ENCODE data around the gene CXorf65.

CXorf65 gene

DNA sequence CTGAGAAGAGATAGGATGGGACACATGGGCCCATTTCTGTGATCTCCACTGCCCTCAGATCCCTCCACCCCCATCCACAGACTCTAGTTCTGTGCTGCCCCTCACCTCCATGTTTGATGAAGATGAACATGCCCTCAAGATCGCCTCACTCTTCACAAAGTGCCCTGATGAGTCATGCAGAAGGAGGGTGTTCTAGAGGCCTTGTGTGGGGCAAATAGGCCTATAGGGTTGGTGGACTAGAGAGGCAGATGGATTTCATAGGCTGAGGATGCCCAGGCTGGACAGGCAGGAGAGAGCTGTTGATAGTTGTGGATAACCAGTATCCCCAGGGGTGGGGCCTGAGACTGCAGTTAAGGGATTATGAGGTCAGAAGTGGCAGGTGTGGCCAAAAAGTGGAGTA is at the start of gene CXorf65:
CXorf65 (minus strand) TSS at position 314 of the 400 bp plus-strand sequence; CDS start at position 130, 184 bp downstream.
- no peak for DNase-seq

DNA sequence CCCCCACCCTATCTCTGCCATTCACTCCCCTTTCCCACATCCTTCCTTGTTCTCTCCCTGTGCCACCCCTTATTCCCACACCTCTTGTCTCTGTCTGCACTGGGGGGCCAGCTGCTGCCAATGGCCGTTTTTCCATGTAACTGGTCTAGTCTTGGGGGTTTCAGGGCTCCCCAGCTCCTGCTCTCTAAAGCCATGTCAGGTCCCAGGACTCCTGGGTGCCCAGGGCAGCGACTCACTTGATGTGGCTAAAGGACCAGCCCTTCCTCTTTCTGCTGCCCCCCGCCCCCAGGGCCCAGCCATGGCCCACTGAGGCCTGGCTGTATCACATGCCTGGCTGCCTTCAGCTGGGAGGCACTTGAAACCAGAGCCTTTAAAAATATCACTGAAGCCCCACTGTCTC is 48.1 kb upstream of the CXorf65 start:
- no peak for DNase-seq

DNA sequence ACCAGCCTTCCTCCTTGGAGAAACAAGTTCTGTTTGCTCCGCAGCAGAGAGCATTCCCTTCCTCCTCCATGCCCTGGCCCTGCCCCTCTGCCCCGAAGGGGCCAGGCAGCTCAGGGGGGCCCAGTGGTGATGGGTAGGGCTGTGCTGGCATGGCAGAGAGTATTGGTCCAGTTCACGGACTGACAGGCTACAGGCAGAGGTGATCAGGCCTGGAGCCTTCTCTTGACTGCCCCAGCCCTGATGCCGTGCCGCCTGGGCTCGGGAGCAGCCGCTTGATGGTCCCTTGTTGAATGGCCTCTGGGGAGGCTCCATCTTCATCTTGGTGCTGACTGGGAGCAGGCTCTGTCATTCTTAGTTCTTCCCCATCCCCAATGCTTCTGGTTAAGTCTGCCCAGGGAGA is 47.7 kb upstream of the CXorf65 start:
- no peak for DNase-seq

DNA sequence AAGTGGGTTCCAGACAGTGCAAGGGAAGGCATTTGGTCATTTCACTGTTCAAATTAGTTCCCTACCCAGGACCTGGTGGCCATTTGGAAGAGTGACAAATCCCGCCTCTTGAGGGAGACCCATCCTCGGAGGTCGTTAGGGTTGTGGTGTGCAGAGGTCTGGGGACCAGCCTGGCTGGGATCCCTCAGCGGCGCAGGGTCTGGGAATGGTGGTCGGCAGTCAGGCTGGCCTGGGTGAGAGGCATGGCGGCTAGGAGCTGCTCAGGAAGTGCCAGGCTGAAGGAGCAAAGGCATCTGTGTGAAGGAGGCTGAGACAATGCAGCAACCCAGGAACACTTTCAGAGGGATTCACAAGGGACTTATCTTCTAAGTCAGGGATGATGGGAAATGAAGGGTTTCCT is 44.8 kb upstream of the CXorf65 start:
- DNase-seq = no peak

DNA sequence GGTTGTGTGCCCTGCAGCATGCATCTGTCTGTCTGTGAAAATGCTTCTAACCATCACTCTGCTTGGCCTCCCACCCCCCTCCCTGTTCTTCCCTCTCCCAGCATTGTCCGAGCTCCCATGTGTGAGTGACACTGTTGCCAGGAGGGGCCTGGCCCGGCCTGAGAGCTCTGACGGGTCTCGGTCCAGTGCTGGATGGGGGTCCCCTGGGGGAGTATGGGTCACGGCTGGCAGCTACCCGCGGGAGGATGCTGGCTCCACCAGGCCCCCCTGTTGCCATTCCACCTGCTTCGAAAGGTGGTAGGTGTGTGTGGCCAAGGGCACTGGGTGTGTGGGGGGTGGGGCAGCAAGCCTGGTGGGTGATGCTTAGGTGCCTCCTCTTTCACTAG is 41.7 kb upstream of the CXorf65 start:
- no peak for DNase-seq

DNA sequence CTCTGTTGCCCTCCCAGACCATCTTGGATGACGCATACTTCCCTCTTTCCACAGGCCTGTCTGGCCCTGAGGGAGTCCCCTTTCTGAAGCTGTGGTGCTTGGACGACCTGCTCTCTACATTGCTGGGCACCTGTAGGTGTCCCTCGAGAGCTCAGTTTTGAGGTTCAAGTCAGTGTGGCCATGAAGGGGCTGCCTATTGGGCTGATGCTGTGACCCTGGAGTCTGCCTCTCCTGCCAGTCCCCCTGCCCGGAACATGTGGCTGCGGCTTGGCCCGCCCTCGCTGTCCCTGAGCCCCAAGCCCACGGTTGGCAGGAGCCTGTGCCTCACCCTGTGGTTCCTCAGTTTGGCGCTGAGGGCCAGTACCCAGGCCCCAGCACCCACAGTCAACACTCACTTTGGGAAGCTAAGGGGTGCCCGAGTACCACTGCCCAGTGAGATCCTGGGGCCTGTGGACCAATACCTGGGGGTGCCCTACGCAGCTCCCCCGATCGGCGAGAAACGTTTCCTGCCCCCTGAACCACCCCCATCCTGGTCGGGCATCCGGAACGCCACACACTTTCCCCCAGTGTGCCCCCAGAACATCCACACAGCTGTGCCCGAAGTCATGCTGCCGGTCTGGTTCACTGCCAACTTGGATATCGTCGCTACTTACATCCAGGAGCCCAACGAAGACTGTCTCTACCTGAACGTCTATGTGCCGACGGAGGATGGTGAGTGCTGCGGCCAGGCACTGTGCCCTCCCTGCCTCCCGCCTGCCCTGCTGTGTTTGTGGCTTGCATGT is 41.1 kb upstream of the CXorf65 start:
- no peak for DNase-seq

DNA sequence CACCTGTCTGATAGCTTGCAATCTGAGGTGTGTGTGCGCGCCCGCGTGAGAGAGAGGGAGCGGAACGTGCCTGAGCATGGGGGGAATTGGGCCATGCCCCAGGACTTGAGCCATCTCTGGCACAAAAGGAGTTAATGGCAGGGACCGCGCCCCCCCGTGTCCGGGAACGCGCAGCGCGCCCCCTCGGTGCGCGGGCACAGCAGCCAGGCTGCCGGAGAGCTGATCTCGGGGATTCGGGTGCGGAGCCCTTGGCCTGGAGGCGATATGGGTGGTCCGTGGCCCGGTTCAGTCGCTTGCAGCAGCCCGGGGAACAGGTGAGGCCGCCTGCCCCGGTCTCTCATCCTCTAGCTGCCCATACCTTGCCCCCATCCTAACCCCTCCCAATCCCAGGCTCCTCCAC is 38.1 kb upstream of the CXorf65 start, which contains the start of gene NLGN3:
NLGN3 (plus strand) TSS at position 191 of the 400 bp plus-strand sequence. CDS start 2,909 bp downstream, outside the sequence.
- DNase-seq = peak; percentile 14

DNA sequence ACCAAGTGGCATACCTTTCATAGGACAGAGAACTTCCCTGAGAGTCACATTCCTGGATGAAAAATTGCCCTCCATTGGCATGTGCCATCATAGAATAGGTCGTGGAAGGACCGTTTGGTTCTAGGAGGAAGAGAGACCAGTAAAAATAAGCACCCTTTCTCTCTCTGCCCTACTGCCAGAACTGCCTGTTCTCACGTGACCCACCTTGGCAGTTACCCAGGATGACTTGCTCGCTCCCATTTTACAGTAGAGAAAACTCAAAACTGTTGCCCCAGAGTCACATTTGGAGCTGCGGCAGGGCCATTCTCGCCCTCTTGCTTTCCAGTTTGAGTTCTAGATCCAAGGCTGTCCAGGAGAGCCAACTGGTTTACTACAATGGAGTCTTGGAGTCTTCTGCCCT is 37.0 kb upstream of the CXorf65 start:
- no peak for DNase-seq

DNA sequence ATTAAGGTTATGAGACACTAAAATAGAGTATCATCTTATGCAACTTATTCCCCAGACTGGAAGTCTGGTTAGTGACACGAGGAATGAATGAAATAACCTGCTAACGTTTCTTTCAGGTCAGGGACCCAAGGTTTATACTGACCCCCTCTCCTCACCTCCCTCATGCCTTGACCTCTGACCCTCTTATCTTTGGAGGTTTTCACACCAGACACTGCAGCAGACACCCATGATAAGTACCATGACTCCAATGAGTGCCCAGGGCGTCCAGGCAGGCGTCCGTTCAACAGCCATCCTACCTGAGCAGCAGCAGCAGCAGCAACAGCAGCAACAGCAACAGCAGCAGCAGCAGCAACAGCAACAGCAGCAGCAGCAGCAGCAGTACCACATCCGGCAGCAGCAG is 33.9 kb upstream of the CXorf65 start:
- no peak for DNase-seq

DNA sequence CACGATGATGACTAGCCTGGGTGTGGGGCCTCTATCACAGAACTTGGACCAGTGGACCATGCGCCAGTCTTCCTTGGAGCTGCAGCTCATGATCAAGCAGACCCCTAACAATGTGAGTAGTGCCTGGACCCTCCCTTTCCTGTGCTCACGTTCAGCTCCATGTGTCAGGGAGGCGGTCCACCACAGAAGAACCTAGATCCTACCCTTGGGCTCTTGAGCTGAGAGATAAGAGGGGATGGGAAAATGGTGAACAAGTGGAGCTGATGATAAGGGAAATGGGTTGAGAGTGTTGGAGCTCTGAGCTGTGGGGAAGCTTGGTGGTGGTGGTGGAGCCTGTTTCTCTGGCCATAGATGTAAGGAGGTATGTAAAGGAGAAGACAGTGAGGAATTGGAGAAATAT is 25.0 kb upstream of the CXorf65 start:
- DNase-seq = no peak

DNA sequence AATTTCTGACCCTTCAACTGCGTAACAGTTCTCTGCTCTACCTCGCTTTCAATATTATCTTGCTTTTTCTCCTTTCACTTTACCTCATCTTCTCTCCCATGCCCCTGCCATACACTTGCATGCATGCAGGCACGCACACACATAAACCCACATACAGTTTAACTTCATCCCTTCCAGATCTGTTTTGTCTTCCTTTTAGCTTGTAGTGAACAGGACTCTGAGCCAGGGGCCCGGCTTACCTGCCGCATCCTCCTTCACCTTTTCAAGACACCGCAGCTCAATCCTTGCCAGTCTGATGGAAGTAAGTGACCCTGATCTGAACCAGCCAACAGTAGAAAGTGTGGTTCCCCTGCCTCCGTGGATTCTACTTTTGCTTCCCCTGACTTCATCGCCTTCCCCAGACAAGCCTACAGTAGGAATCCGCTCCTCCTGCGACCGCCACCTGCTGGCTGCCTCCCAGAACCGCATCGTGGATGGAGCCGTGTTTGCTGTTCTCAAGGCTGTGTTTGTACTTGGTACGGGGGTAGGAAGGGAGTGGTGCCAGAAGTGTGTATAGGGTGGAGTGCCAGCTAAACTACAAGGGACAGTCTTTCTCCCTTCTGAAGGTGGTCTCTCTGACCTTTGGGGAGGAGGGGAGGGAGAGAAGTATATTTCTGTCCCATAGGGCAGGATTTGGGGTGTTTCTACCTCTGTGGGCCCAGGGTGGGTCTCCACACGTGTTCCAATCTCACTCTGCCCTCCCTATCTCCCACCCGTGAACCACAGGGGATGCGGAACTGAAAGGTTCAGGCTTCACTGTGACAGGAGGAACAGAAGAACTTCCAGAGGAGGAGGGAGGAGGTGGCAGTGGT is 22.6 kb upstream of the CXorf65 start:
- DNase-seq = peak; percentile 54

DNA sequence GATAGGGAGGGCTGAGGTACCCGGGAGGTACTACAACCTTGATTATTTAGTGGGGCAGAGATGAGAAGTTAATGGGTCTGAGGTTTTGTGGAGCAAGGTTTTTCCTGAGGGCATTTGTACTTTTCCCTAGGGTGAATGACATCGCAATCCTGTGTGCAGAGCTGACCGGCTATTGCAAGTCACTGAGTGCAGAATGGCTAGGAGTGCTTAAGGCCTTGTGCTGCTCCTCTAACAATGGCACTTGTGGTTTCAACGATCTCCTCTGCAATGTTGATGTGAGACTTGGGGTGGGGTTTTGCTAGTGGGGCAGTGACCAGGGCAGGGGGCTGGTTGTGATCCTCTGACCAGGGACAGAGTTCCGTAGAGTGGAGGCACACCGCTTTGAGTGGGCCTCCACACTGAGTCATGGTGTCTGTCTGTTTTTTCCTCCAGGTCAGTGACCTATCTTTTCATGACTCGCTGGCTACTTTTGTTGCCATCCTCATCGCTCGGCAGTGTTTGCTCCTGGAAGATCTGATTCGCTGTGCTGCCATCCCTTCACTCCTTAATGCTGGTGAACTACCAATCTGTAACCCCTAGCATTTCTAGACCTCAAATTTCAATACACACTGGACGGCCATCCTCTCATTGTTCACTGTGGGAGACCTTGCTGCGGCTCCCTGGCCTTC is 21.8 kb upstream of the CXorf65 start:
- no peak for DNase-seq

DNA sequence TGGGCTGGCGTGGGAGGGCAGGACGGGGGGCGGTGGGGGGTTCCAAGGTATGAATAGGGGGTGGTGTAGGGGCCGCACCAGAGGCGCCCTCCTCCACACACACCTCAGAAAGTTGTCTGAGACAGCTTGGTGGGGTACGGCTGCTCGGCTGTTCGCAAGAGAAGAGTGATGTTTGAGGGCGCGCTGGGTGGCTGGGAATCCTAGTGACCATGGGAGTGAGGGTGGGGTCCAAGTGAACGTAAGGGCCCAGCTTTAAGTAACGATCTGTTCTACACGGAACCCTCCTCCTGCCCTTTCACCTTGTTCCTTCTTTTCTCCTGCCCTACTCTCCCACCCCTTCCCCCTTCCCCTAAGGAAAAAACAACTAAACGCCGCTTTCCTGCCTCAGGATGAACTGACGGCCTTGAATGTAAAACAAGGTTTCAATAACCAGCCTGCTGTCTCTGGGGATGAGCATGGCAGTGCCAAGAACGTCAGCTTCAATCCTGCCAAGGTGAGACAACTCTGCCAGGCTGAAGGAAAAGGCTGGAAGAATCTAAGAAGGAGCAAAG is 12.5 kb upstream of the CXorf65 start:
- no peak for DNase-seq

DNA sequence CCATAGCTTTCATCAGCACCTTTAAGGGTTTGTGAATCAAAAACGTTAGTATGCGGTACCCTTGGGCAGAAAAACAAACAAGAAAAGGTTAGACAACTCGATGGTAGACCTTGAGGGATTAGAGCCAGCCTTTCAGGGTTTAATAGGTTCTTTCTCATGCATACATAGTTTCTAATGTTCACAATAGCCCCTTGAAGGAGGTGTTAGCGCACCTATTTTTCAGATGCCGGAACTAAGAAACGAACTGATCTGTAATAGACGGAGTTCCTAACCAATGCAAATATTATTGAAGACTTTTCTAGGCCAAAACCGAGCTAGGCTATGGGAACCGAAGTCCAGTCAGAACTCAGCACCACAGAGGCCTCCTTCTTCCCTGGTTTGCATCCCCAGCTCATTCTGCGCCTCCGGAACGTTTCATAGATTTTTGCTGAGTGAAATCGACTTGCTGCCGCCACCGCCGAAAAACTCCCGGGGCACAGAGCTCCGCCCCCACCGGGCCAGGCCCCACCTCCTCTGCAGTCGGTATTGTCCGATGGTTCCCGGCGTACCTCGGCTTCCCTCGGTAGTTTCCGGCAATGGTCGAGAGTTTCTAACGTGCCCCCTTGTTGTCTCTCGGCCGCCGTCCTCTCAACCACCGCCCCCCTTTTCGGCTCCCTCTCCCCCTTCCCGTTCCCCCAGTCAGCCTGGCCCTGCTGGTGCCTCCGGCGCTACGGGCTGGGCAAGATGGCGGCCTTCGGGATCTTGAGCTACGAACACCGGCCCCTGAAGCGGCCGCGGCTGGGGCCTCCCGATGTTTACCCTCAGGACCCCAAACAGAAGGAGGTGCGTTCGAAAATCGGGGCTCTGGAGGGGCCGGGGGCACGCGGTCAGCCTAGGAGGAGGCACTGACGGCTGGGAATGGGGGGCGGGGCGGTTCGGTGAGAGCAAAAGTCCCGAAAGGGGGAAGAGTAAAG is 11.8 kb upstream of the CXorf65 start, which contains the start of gene MED12:
MED12 (plus strand) TSS at position 565 of the 953 bp plus-strand sequence; CDS start at position 724, 159 bp downstream.
- DNase-seq = peak; percentile 91

DNA sequence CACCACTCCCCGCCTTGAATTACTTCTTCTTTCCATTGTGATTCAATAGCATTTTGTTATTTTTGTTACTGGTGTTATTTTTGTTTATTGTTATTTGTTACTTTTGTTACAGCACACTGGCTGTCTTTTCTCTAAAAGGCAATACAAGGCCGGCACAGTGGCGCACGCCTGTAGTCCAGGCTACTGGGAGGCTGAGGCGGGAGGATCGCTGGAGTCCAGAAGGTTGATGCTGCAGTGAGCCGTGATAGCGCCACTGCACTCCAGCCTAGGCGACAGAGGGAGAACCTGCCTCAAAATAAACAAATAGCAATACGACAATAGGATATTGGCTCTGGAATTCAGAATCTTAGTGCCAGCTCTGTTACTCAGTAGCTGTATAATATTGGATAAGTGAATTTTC is 10.8 kb upstream of the CXorf65 start:
- no peak for DNase-seq

DNA sequence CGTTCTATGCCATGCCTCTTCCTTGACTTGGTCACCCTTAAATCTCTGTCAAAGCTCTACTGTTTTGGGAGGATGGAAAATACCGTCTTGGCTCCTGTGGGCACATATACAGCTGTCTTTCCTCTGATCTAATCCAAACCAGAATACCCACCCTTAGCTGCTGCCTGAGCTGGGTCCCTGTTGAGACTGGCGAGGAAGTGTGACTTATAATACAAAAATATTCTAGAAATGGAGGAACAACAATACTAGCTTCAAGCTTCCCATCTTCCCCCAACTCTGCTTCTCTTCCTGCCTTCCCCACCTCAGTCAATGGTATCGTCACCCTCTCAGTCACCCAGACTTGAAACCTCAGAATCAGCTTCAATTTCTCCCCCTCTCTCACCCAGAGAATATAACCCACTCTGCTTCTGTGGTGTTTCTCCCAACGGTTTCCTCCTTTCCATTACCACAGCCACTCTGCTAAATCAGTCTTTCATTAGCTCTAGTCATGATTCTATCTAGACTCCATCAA is 5.4 kb upstream of the CXorf65 start:
- no peak for DNase-seq

DNA sequence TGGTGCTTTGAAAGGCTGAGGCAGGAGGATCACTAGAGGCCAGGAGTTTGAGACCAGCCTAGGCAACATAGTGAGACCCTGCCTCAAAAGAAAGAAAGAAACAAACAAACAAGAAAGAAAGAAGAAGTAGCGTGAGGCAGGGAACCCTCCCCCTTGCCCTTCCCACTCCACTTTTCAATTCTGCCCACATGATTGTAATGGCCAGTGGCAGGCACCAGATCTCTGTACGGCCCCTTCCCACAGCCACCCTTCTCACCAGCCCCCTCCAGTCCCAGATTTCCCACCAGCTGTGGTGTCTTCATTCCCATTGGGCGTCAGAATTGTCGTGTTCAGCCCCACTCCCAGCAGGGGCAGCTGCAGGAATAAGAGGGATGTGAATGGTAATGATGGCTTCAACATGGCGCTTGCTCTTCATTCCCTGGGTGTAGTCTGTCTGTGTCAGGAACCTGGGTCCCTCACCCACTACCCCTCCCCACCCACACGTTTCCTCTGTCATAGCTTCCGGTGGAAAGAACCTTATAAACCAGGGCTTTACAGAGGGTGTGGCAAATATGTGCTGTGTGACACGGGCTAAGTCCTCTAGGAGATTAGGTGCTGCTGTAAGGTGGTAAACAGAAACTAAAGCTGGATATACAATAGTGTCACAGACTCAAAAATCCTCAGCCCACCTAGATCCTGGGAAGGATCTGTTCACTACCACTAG is 4.8 kb upstream of the CXorf65 start, which contains the start of gene IL2RG:
IL2RG (minus strand) TSS at position 437 of the 703 bp plus-strand sequence; CDS start at position 399, 38 bp downstream.
- no peak for DNase-seq

DNA sequence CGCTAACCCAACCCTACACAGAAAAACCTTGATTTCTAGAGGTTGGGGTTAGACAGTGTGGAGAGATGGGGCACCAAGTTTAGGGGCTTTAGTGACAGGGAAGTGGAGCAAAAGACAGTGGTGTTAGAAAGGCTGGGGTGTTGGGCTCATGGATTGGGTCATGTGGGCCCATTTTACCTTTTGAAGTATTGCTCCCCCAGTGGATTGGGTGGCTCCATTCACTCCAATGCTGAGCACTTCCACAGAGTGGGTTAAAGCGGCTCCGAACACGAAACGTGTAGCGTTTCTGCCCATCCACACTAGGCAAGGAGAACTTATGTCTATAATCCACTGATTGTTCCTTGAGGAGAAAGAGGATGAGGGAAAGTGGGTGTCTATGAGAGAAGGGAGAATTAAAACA is 2.5 kb upstream of the CXorf65 start:
- DNase-seq = no peak

DNA sequence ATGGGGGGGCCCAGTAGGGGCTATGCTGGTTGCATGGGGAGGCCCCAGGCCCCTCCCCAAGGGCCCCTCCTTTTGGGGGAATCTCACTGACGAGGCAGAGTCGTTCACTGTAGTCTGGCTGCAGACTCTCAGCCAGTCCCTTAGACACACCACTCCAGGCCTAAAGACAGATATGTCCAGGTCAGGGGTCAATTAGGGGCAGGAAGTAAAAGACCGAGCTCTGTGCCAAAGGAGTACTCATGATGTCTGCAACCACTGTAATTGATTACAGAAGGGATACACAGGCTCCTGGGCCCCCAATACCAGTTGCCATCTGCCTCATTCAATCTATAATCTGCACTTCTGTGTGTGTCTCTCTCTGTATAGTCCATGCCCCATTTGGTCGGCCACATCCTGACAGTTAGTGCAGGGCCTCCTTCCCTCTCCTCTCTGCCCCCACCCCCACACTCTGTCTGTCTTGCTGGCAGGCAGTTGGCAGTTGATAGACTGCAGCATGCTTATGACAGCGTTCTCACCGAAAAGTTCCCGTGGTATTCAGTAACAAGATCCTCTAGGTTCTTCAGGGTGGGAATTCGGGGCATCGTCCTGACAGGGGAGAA is 1.3 kb upstream of the CXorf65 start:
- DNase-seq = no peak

DNA sequence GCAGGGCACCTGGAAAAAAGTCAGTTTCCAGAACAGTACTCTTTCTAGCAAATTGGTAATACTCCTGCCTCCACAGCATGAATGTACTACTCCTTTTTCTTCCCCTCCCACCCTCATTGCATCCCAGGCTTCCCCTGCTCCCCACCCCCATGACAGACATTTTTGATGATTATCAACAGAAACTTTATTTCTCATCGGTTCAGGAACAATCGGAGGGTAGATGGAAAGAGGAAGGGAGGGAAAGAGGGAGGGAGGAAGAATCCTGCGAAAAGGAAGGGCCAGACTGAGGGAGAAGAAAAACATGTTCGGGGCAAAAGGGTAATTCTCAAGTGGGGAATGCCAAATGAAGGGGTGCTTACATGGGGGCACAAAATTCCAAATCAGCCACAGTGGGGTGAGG is 705 bp upstream of the CXorf65 start:
- DNase-seq = no peak

Data from NCI-H2227 treated with DMSO at 0.1 percent for 48 hours (cell line).